KG1 (cell line): ENCODE data around the gene CIITA.
A peak's percentile ranks its signal among the peaks of the same experiment; 100 is the strongest.
"Not testable (repeated sequence)": the region's sequence is repeated elsewhere in the genome, so short reads cannot be mapped to it uniquely, and the experiment has no call there.

ENCODE experiments used
- DNase-seq: peaks from one replicate; lab custom pipeline; 2025; lab: John Stamatoyannopoulos, UW

The CIITA gene

GRCh38 chr16:10934325-10935107, 57.5 kb downstream of the CIITA start:
- DNase-seq = no peak

GRCh38 chr16:10935226-10935915, 58.4 kb downstream of the CIITA start:
- DNase-seq = no peak

- DNase-seq = no peak
These were observed 59.4 kb downstream of the CIITA start for GRCh38 chr16:10936272-10936984.

- no peak for DNase-seq
These were observed 60.3 kb downstream of the CIITA start for GRCh38 chr16:10937068-10937859.

- DNase-seq = no peak
These were observed 61.3 kb downstream of the CIITA start for GRCh38 chr16:10938321-10938720.

GRCh38 chr16:10938796-10939648, 62.0 kb downstream of the CIITA start:
- DNase-seq = no peak

- no peak for DNase-seq
These were observed 62.7 kb downstream of the CIITA start for GRCh38 chr16:10939649-10940234.

- no peak for DNase-seq
These were observed 63.6 kb downstream of the CIITA start for GRCh38 chr16:10940501-10941079.

- no peak for DNase-seq
These were observed 64.3 kb downstream of the CIITA start for GRCh38 chr16:10941127-10941933.

GRCh38 chr16:10941935-10942351, 64.9 kb downstream of the CIITA start:
- DNase-seq = not testable (repeated sequence)

- peak; percentile 95 for DNase-seq
These were observed 65.5 kb downstream of the CIITA start, which contains the start of gene DEXI for GRCh38 chr16:10942352-10943063. TSS of gene DEXI (minus strand) at chr16:10942468. CDS start at chr16:10942005, 463 bp downstream.

- no peak for DNase-seq
These were observed 66.0 kb downstream of the CIITA start for GRCh38 chr16:10943064-10943353.

GRCh38 chr16:10944249-10945064, 67.5 kb downstream of the CIITA start, which contains the start of gene CLEC16A:
TSS of gene CLEC16A (plus strand) at chr16:10944564. CDS start at chr16:10944718, 154 bp downstream.
- DNase-seq = peak; percentile 85

- DNase-seq = no peak
These were observed 68.2 kb downstream of the CIITA start for GRCh38 chr16:10945065-10945787.

GRCh38 chr16:10946308-10946707, 69.3 kb downstream of the CIITA start:
- no peak for DNase-seq

GRCh38 chr16:10947211-10947787, 70.3 kb downstream of the CIITA start:
- no peak for DNase-seq
